Measurements from ENCODE around the gene TMEM178A. TPM values are rescaled to one million over a fixed set of nuclear protein-coding genes. Genes with fewer than 3 reads are reported as not detected.
"Not testable (repeated sequence)": the region's sequence is repeated elsewhere in the genome, so short reads cannot be mapped to it uniquely, and the experiment has no call there.

Gene TMEM178A
- total and polyA plus RNA-seq, 9 donors = 5.7 to 18.5 (median 14.5) TPM

DNA sequence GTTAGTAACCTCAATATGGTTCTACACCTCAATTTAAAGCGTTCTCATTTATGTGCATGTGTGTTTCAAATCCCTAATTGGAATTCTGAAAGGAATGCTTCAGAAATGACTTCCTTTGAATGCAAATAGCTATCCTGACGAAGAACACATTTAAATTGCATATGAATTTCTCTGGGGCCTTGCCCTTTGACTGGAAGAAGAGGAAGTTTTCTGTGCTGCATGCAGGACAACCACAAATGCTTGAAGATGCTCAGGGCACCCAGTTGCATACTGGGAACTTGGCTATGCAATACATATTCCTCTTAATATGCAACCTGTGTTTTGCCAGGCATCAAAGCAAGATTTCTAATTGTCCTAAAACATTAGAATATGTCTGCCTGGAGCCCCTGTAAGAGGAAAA is 55.3 kb downstream of the TMEM178A start:
- H3K27me3 ChIP-seq (ENCODE audit: control insufficient read depth, insufficient read depth, low read length) = no peaks in the 10 kb centered on the region
- peaks cover 2% of the 10 kb centered on the region for H3K4me1 ChIP-seq (ENCODE audit: control insufficient read depth, insufficient read depth, low read length)
- no peak overlapping the region for H3K4me3 ChIP-seq (ENCODE audit: low read length)
- 100% methylated on average over 1 of the region's 2 CpGs for WGBS (ENCODE audit: insufficient coverage)
- no peak overlapping the region for H3K27ac ChIP-seq (ENCODE audit: low read length)
- H3K36me3 ChIP-seq (ENCODE audit: control insufficient read depth, insufficient read depth, low read length) = no peaks in the 10 kb centered on the region
- no peak for DNase-seq
- no peaks in the 10 kb centered on the region for H3K9me3 ChIP-seq (replicated peaks; ENCODE audit: control insufficient read depth, low read depth, low read length)

DNA sequence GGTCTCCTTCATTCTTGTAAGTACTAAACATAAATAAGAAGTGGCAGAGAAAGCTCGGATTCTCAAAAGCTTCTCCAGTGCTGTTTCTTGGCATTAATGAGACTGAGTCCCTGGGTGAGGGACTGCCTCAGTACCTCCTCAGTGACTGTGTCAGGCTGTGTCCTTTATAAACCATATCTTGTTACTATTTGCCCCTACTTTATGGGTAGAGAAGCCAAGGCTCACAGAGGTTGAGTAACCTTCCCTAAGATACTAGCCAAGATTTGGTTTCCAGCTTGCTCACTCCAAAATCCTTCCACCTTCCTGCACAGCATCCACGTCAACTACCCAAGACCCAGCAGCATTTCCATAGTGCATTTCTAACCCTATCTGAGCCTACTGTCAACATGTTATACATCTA is 57.8 kb downstream of the TMEM178A start:
- Histone ChIP-seq H3K27ac (ENCODE audit: low read length) (no peak overlapping the region), H3K27me3 (ENCODE audit: control insufficient read depth, insufficient read depth, low read length) (no peaks in the 10 kb centered on the region), H3K36me3 (ENCODE audit: control insufficient read depth, insufficient read depth, low read length) (no peaks in the 10 kb centered on the region), H3K4me3 (ENCODE audit: low read length) (no peak overlapping the region), H3K9me3 (replicated peaks; ENCODE audit: control insufficient read depth, low read depth, low read length) (no peaks in the 10 kb centered on the region), H3K4me1 (ENCODE audit: control insufficient read depth, insufficient read depth, low read length) (peaks cover 2% of the 10 kb centered on the region)
- DNase-seq = no peak
- WGBS (ENCODE audit: insufficient coverage) = 27% methylated on average over 1 of the region's 2 CpGs

DNA sequence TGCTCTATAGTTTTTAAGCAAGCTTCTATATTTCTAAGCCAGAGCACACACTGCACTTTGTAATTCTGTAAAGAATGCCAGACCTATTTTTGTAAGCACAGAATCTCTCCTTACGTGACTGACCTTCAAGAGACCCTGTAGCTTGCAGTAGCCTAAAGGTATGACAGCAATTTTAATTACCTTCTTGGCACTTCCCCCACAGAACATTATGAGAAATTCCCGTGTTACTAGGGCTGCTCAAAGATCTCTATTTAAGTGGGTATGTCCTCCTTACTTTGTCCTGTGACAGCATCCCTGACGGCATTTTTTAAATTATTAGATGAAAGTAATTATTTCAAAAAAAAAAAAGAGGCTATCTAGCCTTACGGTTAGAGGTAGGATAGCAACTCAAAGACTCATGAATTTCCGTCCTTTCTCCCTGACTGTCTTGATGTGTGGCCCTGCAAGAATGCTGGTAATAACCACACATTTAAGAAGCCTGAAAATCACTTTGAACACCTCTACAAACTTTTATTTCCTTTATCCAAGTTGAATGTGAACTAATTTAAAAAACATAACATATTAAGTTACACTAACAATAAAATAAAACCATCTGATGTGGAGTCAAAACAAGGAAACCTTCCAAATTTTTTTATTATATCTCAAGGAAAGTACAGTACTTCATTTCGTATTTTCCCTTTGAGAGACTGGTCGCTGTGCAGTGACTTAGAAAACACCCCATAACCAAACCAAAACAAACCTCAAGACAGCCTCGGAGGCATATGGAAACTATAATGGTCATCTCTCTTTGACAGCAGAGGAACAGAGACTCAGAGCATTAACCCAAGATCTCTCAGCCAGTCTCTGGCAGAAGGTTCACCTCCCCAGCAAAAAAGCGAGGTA is 58.5 kb downstream of the TMEM178A start:
- H3K4me1 ChIP-seq (ENCODE audit: control insufficient read depth, insufficient read depth, low read length) = peaks cover 2% of the 10 kb centered on the region
- WGBS (ENCODE audit: insufficient coverage) = 46% methylated on average over 2 of the region's 9 CpGs
- no peak overlapping the region for H3K27ac ChIP-seq (ENCODE audit: low read length)
- H3K9me3 ChIP-seq (replicated peaks; ENCODE audit: control insufficient read depth, low read depth, low read length) = no peaks in the 10 kb centered on the region
- H3K4me3 ChIP-seq (ENCODE audit: low read length) = no peak overlapping the region
- peak; percentile 25 for DNase-seq
- no peaks in the 10 kb centered on the region for H3K36me3 ChIP-seq (ENCODE audit: control insufficient read depth, insufficient read depth, low read length)
- no peaks in the 10 kb centered on the region for H3K27me3 ChIP-seq (ENCODE audit: control insufficient read depth, insufficient read depth, low read length)

DNA sequence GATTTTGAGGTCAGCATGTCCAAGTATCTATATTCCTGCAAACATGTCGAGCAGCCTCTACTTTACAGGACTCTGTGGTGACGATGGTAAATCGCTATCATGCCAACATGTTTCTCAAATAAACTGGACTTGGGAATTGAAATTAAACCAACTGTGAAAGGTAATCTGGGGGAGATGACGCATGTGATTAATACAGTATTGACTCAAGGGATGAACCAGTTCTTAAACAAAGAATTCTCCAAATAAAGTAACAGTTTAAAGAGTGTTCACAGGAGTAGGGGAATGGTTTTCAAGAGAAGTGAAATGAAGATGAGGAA is 59.1 kb downstream of the TMEM178A start:
- H3K9me3 ChIP-seq (replicated peaks; ENCODE audit: control insufficient read depth, low read depth, low read length) = no peaks in the 10 kb centered on the region
- H3K27me3 ChIP-seq (ENCODE audit: control insufficient read depth, insufficient read depth, low read length) = no peaks in the 10 kb centered on the region
- H3K4me1 ChIP-seq (ENCODE audit: control insufficient read depth, insufficient read depth, low read length) = peaks cover 2% of the 10 kb centered on the region
- DNase-seq = no peak
- H3K36me3 ChIP-seq (ENCODE audit: control insufficient read depth, insufficient read depth, low read length) = no peaks in the 10 kb centered on the region
- no peak overlapping the region for H3K27ac ChIP-seq (ENCODE audit: low read length)
- H3K4me3 ChIP-seq (ENCODE audit: low read length) = no peak overlapping the region
- WGBS (ENCODE audit: insufficient coverage) = no CpG with 5 or more reads among the region's 4 CpGs

DNA sequence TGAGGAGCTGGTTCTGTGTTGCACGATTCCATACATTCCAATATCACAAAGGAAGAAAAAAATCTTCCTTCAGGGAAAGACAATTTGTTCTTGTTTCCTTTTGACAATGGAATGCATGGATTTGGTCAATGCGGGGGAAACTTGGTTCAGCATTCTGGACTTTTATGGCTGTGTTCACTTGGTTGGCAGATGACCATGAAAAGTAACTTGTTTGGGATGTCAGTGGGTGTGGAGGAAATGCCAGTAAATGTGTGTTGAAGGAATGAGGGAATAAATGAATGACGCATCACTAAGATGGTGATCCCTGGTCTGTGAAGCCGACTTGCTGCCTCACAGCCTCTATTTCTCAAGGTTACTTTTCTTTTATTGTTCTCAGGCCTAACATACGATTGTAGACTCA is 59.7 kb downstream of the TMEM178A start:
- no peak overlapping the region for H3K27ac ChIP-seq (ENCODE audit: low read length)
- no peak overlapping the region for H3K4me3 ChIP-seq (ENCODE audit: low read length)
- 89% methylated on average over 3 of the region's 5 CpGs for WGBS (ENCODE audit: insufficient coverage)
- no peak for DNase-seq
- H3K36me3 ChIP-seq (ENCODE audit: control insufficient read depth, insufficient read depth, low read length) = peaks cover 3% of the 10 kb centered on the region
- no peaks in the 10 kb centered on the region for H3K27me3 ChIP-seq (ENCODE audit: control insufficient read depth, insufficient read depth, low read length)
- H3K9me3 ChIP-seq (replicated peaks; ENCODE audit: control insufficient read depth, low read depth, low read length) = no peaks in the 10 kb centered on the region
- peaks cover 2% of the 10 kb centered on the region for H3K4me1 ChIP-seq (ENCODE audit: control insufficient read depth, insufficient read depth, low read length)

DNA sequence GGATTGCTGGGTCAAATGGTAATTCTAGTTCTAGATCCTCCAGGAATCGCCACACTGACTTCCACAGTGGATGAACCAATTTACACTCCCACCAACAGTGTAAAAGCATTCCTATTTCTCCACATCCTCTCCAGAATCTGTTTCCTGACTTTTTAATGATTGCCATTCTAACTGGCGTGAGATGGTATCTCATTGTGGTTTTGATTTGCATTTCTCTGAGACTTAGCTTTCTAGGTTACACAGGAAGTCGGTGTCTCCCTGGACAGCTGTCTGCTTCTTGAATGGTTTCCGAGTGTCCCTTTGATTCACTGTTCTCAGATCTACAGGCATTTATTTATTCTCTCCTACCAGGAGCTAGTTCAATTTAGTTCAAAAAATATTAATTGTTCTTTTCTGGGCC is 62.4 kb downstream of the TMEM178A start:
- not testable (repeated sequence) for DNase-seq; H3K4me3 ChIP-seq (ENCODE audit: low read length); H3K4me1 ChIP-seq (ENCODE audit: control insufficient read depth, insufficient read depth, low read length); H3K27ac ChIP-seq (ENCODE audit: low read length); H3K27me3 ChIP-seq (ENCODE audit: control insufficient read depth, insufficient read depth, low read length); H3K9me3 ChIP-seq (replicated peaks; ENCODE audit: control insufficient read depth, low read depth, low read length)
- WGBS (ENCODE audit: insufficient coverage) = no CpG with 5 or more reads among the region's 4 CpGs
- peaks cover 17% of the 10 kb centered on the region for H3K36me3 ChIP-seq (ENCODE audit: control insufficient read depth, insufficient read depth, low read length)

DNA sequence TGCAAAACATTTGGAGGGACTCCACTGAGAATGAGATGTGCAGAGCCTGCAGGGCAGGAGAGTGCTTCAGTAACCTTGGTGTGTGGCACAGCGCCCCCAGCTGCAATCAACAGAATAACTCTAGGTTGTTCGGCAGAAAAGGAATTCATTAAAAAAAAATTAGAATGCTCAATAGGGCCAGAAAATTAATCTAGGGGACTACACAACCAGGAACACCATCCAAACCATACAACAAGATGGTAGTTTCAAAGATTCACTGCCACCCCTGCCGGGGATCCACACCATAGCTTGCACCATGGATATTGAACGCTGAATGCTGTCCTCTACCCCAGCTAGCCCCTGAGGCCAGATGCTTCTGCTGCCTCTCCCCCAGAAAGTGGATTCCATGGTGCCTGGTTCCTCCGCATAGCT is 63.2 kb downstream of the TMEM178A start:
- Histone ChIP-seq H3K4me1 (ENCODE audit: control insufficient read depth, insufficient read depth, low read length) (peaks cover 7% of the 10 kb centered on the region), H3K27me3 (ENCODE audit: control insufficient read depth, insufficient read depth, low read length) (no peaks in the 10 kb centered on the region), H3K36me3 (ENCODE audit: control insufficient read depth, insufficient read depth, low read length) (peaks cover 20% of the 10 kb centered on the region), H3K9me3 (replicated peaks; ENCODE audit: control insufficient read depth, low read depth, low read length) (no peaks in the 10 kb centered on the region), H3K27ac (ENCODE audit: low read length) (no peak overlapping the region), H3K4me3 (ENCODE audit: low read length) (no peak overlapping the region)
- no peak for DNase-seq
- WGBS (ENCODE audit: insufficient coverage) = 95% methylated on average over 2 of the region's 5 CpGs

DNA sequence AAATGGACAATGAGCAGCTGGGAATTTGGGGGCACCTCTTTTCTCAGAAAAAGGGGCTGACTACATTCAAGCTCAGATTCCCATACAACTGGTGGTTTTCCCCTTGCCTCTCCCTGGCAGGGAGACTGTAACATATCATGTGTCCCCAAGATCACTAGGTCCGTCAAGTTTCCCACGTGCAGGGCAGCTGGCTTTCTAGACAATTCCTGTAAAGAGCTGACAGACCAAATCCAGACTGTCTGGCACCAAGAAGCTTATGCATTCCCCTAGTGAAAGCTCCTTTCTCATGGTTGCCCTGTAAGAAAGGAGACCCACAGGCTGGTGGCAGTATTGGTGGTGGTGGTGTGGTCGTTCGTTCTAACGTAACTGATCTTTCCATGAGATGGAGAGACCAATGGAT is 64.6 kb downstream of the TMEM178A start:
- DNase-seq = no peak
- Histone ChIP-seq H3K9me3 (replicated peaks; ENCODE audit: control insufficient read depth, low read depth, low read length) (no peaks in the 10 kb centered on the region), H3K27ac (ENCODE audit: low read length) (no peak overlapping the region), H3K4me3 (ENCODE audit: low read length) (no peak overlapping the region), H3K4me1 (ENCODE audit: control insufficient read depth, insufficient read depth, low read length) (peaks cover 5% of the 10 kb centered on the region), H3K36me3 (ENCODE audit: control insufficient read depth, insufficient read depth, low read length) (peaks cover 26% of the 10 kb centered on the region), H3K27me3 (ENCODE audit: control insufficient read depth, insufficient read depth, low read length) (no peaks in the 10 kb centered on the region)
- 62% methylated on average over 3 of the region's 5 CpGs for WGBS (ENCODE audit: insufficient coverage)

DNA sequence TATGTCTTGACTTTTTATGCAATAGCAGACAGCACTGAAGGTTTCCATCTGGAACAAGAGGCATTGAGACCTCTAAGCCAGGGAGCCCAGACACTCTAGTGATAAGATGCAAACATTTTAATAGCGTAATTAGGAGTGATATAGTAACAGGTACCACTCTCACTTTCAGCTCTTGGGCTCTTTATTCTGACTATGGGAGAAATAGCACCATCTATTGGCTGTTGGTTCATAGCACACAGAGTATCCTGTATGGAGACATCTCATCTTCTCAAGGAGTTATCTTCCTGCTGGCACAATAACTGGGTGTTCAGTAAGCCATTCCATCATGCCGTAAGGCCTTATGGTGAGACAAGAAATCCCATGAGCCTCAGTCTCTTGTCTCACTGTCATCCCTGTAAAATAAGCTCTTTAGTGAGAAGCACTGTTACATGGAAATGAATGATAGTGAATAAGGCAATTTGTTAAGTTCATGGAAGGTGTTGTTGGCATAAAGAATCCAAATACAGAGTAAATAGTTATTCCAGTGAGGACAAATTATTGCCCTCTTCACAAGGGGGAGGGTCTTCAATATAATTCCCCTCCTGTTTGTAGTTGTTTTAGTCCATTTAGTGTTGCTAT is 65.1 kb downstream of the TMEM178A start:
- Histone ChIP-seq H3K27ac (ENCODE audit: low read length) (no peak overlapping the region), H3K36me3 (ENCODE audit: control insufficient read depth, insufficient read depth, low read length) (peaks cover 30% of the 10 kb centered on the region), H3K4me3 (ENCODE audit: low read length) (no peak overlapping the region), H3K4me1 (ENCODE audit: control insufficient read depth, insufficient read depth, low read length) (peaks cover 5% of the 10 kb centered on the region), H3K27me3 (ENCODE audit: control insufficient read depth, insufficient read depth, low read length) (no peaks in the 10 kb centered on the region), H3K9me3 (replicated peaks; ENCODE audit: control insufficient read depth, low read depth, low read length) (no peaks in the 10 kb centered on the region)
- DNase-seq = no peak
- no CpG with 5 or more reads among the region's 2 CpGs for WGBS (ENCODE audit: insufficient coverage)

DNA sequence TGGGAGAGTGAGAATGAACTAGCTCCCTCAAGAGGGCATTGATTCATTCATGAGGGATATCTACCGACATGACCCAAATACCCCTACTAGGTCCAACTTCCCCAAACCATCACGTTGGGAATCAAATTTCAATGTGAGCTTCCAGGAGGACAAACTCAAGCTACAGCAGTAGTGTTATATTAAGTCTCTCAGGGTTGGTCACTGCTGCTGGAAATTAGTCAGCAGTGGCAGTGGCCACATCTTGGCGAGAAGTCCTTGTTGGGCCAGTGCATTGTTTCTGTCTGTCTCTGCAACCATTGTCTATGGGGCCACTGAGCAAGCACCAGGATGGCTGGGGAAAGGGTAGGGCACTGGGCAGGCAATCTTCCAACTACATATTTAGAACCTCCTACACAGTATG is 65.8 kb downstream of the TMEM178A start:
- H3K9me3 ChIP-seq (replicated peaks; ENCODE audit: control insufficient read depth, low read depth, low read length) = no peaks in the 10 kb centered on the region
- H3K4me3 ChIP-seq (ENCODE audit: low read length) = no peak overlapping the region
- WGBS (ENCODE audit: insufficient coverage) = 88% methylated on average over 1 of the region's 3 CpGs
- peaks cover 34% of the 10 kb centered on the region for H3K36me3 ChIP-seq (ENCODE audit: control insufficient read depth, insufficient read depth, low read length)
- no peaks in the 10 kb centered on the region for H3K27me3 ChIP-seq (ENCODE audit: control insufficient read depth, insufficient read depth, low read length)
- DNase-seq = no peak
- peaks cover 5% of the 10 kb centered on the region for H3K4me1 ChIP-seq (ENCODE audit: control insufficient read depth, insufficient read depth, low read length)
- H3K27ac ChIP-seq (ENCODE audit: low read length) = no peak overlapping the region

Data from muscle of leg (tissue), 11 donors.